ENCODE data around the gene G0S2. TPM values are rescaled to one million over a fixed set of nuclear protein-coding genes. Genes with fewer than 3 reads are reported as not detected.

Gene G0S2
- total and polyA plus RNA-seq, 2 of the 4 experiments (the other 2 are of a cell fraction), result 0.36 to 0.53 TPM

- TF ChIP-seq POLR2A (IDR thresholded peaks at IDR 0.05; ENCODE audit: low read depth, low read length), result no peak
- no peak for TF ChIP-seq RCOR1 (IDR thresholded peaks at IDR 0.05; ENCODE audit: insufficient replicate concordance, low read length)
- no peak for TF ChIP-seq CTCF (conservative IDR thresholded peaks at IDR 0.05; ENCODE audit: low read depth, low read length)
- no peak for TF ChIP-seq NFE2L2 (IDR thresholded peaks at IDR 0.05; ENCODE audit: low read depth, low read length)
- TF ChIP-seq BHLHE40 (IDR thresholded peaks at IDR 0.05; ENCODE audit: low read depth, low read length), result no peak
- TF ChIP-seq MXI1 (IDR thresholded peaks at IDR 0.05; ENCODE audit: borderline replicate concordance, low read depth, low read length), result no peak
- dilution Hi-C loops (cut with HindIII; ENCODE audit: low sequenced_read_pairs, unreplicated experiment), result no loop called here
- CTCF ChIA-PET, result no interaction called here
Observed at GRCh38 chr1:209630383-209631225, 44.6 kb upstream of the G0S2 start.

More at GRCh38 chr1:209630383-209631225, 44.6 kb upstream of the G0S2 start:
- no peaks in the 10 kb centered on the region for H4K20me1 ChIP-seq (ENCODE audit: insufficient read depth, low read length)
- H3K9ac ChIP-seq (ENCODE audit: low read depth, low read length), result no peak overlapping the region
- H2BK15ac ChIP-seq (ENCODE audit: low read depth, low read length), result no peak overlapping the region
- H3K27me3 ChIP-seq (ENCODE audit: control insufficient read depth, insufficient read depth, low read length), result no peaks in the 10 kb centered on the region
- no peak overlapping the region for H3K56ac ChIP-seq (ENCODE audit: extremely low read depth, insufficient read depth, low read length)
- H3K4ac ChIP-seq (ENCODE audit: low read depth, low read length), result no peak overlapping the region
- no peak overlapping the region for H4K5ac ChIP-seq (ENCODE audit: low read depth, low read length)
- H3K4me2 ChIP-seq (ENCODE audit: low read depth, low read length), result no peak overlapping the region
- H2BK20ac ChIP-seq (ENCODE audit: low read depth, low read length), result no peak overlapping the region
- H3K18ac ChIP-seq (ENCODE audit: low read depth, low read length), result no peak overlapping the region
- DNase-seq (no peak), ATAC-seq (ENCODE audit: low read depth) (no peak)
- 65% methylated on average over 5 of the region's 17 CpGs; no CpG with 5 or more reads in 1 of the 2 experiments for WGBS, 2 experiments (ENCODE audit: extremely low coverage in 2 of 2, insufficient read length in 1 of 2)
- BruUV-seq (replicated peaks), result no TSS peak
- POLR2A ChIA-PET (ENCODE audit: unreplicated experiment), result no interaction called here
- no peak overlapping the region for H3K4me3 ChIP-seq (ENCODE audit: insufficient read depth, low read depth, low read length)
- no peak overlapping the region for H3K27ac ChIP-seq (ENCODE audit: insufficient read depth, low read length)
- H2BK5ac ChIP-seq (ENCODE audit: low read depth, low read length, poor library complexity, severe bottlenecking), result no peak overlapping the region
- no peak overlapping the region for H2BK120ac ChIP-seq (ENCODE audit: low read depth, low read length)
- no peak overlapping the region for H2AK9ac ChIP-seq (replicated peaks; ENCODE audit: low read depth, low read length, poor library complexity)
- H2AK5ac ChIP-seq (ENCODE audit: low read depth, low read length), result no peak overlapping the region
- no peaks in the 10 kb centered on the region for H3K9me3 ChIP-seq (ENCODE audit: control insufficient read depth, insufficient read depth, low read length)
- H3K79me1 ChIP-seq (ENCODE audit: low read depth in 1 of 2, low read length in 2 of 2), result no peaks in the 10 kb centered on the region
- no peaks in the 10 kb centered on the region for H3K36me3 ChIP-seq (ENCODE audit: control insufficient read depth, insufficient read depth, low read length)
- H2AFZ ChIP-seq (replicated peaks; ENCODE audit: low read length, poor library complexity), result no peak overlapping the region
- H3K9me1 ChIP-seq (ENCODE audit: insufficient read depth, low read length), result no peaks in the 10 kb centered on the region; the same call in 1 of the 2 replicates
- H3K14ac ChIP-seq (replicated peaks; ENCODE audit: low read depth, low read length), result no peak overlapping the region
- intact Hi-C loops (cut with micrococcal nuclease) (no loop called here), in situ Hi-C loops (cut with MboI; ENCODE audit: low sequenced_read_pairs) (no loop called here)
- H3K4me1 ChIP-seq (ENCODE audit: control insufficient read depth, insufficient read depth, low read length), result peaks cover 2% of the 10 kb centered on the region; the same call in 1 of the 2 replicates
- no peak overlapping the region for H4K91ac ChIP-seq (ENCODE audit: insufficient read depth, low read depth, low read length)
- no peak overlapping the region for H4K8ac ChIP-seq (ENCODE audit: low read depth in 2 of 2, low read length in 2 of 2)
- H3K23ac ChIP-seq (ENCODE audit: low read depth, low read length), result no peak overlapping the region
